Cardiac fibroblast (primary cell): Measurements from ENCODE around the gene NUAK2.
"Not testable (repeated sequence)": the region's sequence is repeated elsewhere in the genome, so short reads cannot be mapped to it uniquely, and the experiment has no call there.

Experiments used
- DNase-seq, 2 donors: peaks; one replicate each; pipeline versions ENCODE4 v3.0.0 to v3.0.0-alpha.2; 2010; ENCODE audit warnings: low read depth in 2 of 2
- H3K4me3 ChIP-seq, 2 donors: replicated peaks in 1 of 2; 1 replicate in 1 of 2; 2 replicates in 1 of 2; pipeline ENCODE4 v1.5.1; 2011; ENCODE audit warnings: low read depth in 2 of 2, low read length in 2 of 2, mild to moderate bottlenecking in 2 of 2, moderate library complexity in 1 of 2
- TF ChIP-seq, protein P1 (sequence below): IDR thresholded peaks from one replicate; pipeline ENCODE4 v1.5.1; 2011; ENCODE audit warnings: low read depth, mild to moderate bottlenecking, low read length, inconsistent platforms

The NUAK2 gene

DNA sequence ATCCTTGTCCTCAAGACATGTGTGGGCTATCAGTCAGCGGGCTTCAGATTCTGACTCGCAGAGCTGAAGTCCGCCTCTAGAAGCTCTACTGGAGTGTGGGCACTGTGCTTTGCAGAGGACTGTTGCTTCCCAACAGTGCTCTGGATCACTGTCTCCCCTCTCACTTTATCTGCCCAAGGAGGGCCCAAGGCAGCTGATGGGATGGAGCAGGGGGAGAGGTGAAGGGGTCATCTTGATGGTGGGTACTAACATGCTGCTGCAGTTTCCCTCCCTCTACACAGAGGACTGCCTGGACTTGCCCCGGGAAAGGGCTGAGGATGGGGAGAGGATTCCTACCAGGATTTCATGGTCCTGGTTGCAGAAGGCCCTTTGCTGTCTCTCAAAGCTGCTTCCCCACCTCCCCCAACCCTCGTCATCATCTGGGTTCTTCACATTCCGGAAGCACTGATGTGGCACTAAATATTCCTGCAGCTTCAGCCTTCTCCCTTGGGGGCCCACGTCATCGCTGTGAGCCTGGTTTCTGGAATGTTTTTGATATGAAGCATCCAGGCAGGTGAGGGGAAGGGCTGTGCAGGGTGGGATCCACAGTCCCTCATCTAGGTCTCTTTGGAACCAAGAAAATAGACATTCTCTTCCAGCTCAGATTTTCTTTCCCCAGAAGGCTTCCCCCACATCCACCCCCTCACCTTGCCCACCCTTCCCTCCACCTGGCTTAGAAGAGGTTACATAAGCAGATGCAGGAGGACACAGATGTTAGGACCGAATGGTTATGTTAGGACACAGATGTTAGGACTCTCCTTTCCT, 23.2 kb downstream of the NUAK2 start:
- peak; percentile 95 to 97 for DNase-seq
- no peak overlapping the region for H3K4me3 ChIP-seq
- TF ChIP-seq, protein P1, sequence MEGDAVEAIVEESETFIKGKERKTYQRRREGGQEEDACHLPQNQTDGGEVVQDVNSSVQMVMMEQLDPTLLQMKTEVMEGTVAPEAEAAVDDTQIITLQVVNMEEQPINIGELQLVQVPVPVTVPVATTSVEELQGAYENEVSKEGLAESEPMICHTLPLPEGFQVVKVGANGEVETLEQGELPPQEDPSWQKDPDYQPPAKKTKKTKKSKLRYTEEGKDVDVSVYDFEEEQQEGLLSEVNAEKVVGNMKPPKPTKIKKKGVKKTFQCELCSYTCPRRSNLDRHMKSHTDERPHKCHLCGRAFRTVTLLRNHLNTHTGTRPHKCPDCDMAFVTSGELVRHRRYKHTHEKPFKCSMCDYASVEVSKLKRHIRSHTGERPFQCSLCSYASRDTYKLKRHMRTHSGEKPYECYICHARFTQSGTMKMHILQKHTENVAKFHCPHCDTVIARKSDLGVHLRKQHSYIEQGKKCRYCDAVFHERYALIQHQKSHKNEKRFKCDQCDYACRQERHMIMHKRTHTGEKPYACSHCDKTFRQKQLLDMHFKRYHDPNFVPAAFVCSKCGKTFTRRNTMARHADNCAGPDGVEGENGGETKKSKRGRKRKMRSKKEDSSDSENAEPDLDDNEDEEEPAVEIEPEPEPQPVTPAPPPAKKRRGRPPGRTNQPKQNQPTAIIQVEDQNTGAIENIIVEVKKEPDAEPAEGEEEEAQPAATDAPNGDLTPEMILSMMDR, result no peak

DNA sequence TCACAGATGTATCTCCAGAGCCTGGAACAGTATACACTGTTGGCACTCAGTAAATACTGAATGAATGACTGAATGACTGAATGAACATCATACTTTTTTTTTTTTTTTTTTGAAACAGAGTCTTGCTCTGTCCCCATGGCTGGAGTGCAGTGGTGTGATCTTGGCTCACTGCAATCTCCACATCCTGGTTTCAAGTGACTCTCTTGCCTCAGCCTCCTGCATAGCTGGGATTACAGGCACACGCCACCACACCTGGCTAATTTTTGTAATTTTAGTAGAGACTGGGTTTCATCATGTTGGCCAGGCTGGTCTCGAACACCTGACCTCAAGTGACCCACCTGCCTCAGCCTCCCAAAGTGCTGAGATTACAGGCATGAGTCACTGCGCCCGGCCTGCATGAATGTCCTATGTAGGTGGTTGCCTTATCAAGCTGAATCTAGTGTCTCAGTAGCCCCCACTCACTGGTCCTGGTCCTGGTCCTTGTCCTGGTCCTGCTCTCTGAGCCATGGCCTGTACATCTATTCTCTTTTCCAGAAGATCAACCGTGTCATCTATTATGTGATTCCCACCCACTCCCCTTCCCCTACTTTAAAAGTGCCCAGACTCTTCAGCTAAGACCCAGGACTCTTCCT, 23.9 kb downstream of the NUAK2 start:
- DNase-seq, H3K4me3 ChIP-seq: not testable (repeated sequence)

DNA sequence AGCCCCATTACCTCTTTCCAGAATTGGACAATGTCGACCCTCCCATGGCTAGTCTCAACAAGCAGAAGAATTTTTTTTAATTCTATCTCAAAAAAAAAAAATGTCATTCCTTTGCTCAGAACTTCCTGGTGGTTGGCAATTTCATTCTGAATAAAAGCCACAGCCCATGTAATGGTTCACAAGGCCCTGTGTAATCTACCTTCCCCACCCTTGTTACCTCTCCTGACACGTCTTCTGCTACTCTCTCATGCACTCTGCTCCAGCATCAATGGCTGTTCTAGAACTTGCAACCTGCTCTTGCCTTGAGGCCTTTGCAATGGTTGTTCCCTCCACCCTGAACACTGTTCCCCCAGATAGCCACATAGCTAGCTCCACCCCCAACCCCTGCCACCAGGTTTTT, 25.4 kb downstream of the NUAK2 start:
- DNase-seq, result no peak
- H3K4me3 ChIP-seq, result no peak overlapping the region
- TF ChIP-seq, protein P1, result no peak

DNA sequence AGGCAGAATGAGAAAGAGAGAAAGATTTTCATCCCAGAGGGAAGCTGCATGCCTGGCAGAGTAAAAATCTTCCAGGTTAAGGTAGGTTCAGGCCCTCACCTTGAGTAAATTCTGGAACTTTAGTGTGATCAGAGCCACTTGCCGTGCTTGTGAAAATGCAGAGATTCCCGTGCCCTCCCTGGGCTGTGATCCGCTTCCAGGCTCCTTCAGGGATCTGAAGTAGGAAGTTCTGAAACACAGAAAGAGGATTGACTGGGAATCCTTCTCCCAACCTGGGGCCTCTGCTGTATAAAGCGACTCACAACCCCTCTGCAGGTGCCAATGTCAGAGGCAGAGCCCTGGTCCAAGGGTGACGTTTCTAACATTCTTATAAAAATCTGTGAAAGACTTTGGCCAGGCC, 26.6 kb downstream of the NUAK2 start:
- TF ChIP-seq, protein P1, result no peak
- no peak overlapping the region for H3K4me3 ChIP-seq
- no peak for DNase-seq

DNA sequence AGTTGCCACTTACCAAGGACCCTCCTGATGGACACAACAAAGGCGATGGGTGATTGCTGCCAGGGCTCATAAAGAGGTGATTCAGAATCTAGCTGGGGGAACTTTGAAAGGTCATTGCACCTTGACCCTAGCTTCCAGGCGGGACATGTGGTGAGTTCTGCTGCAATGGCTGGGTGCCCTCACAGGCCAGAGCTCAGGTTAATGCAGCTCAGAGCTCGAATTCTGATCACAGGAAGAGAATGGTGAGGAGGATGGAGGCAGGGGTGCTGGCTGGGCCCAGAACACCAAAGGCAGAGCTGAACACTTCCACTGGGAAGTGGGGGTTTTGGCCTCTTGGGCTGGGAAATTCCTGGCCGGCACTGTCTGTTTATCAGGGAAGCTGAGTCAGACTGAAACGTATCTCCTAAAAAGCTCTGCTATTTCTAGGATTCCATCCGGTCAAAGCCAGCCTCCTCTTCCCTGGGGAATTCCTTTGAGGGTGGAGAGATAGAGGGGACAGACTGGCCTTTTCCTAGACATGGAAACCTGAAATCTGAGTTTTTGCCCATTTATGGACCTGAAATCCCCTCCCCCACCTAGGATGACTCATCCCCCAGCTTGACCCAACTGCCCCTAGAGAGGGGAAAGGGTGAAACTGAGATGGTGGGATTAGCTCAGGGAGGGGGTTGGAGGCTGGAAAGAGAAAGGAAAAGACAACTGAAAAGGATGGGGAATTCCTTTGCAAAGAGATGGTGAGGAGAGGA, 27.2 kb downstream of the NUAK2 start:
- TF ChIP-seq, protein P1, result no peak
- DNase-seq, result peak; percentile 87 to 90
- no peak overlapping the region for H3K4me3 ChIP-seq

DNA sequence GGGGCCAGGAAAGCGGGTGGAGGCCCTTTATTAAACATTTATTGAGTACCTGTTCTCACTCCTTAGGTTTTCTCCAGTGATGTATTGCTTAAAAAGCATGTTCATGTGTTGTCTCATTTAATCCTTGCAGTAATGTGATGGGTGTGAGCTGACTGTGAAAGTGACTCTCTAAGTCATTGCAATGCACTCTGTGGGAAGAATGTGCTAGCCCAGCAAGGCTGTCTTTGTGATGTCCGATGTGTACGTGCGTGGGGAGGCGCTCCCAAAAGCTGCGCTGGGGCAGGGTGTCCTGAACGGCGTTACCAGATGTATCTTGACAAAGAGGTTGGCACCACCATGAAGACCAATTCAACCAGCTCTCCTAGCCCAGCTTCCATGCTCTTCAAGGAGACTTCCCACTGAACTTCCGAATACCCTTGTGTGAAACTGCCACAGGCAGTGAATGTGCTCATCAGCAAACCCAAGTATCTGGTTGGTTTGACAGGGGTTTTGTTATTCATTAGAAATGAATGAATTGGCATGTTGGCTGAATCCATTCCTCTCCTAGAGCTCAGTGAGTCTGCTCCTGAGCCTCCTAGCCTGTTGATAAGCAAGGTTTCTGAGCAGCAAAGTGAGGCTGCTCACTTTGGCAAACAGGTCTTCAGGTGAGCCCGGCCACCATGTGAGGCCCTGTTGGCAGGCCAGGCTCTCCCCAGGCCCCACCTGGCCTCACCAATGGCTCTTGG, 28.0 kb downstream of the NUAK2 start:
- TF ChIP-seq, protein P1, result no peak
- H3K4me3 ChIP-seq, result no peak overlapping the region
- no peak for DNase-seq

DNA sequence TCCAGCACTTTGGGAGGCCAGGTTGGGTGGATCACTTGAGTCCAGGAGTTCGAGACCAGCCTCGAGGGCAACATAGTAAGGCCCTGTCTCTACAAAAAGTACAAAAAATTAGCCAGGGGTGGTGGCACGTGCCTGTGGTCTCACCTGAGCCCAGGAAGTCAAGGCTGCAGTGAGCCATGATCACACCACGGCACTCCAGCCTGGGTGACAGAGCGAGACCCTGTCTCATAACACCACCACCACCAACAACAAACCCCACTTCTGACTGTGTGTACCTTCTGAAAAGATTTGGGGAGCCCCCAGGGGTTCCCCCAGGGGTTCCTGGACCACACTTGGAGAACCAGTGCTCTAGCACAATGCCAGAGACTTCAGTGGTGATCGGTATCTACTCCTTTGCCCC, 29.9 kb downstream of the NUAK2 start:
- TF ChIP-seq, protein P1, result no peak
- no peak for DNase-seq
- H3K4me3 ChIP-seq, result no peak overlapping the region
